Forelimb muscle (tissue), 1 donor: ENCODE data around the gene LAMC2. TPM values are rescaled to one million over a fixed set of nuclear protein-coding genes. Genes with fewer than 3 reads are reported as not detected.
A peak's percentile ranks its signal among the peaks of the same experiment; 100 is the strongest.

Experiments
- DNase-seq: peaks from one replicate; pipeline ENCODE4 v3.0.0-alpha.2; 2013; ENCODE audit warnings: low read depth
- polyA plus RNA-seq: library from polyadenylated mRNA; unstranded; fragments of 120-200 nt; gene quantifications from one replicate; pipeline ENCODE4 v1.2.1, GENCODE V29; 2013; ENCODE audit not compliant: insufficient read length

The LAMC2 gene
- polyA plus RNA-seq, 1 donor = 1.5 TPM

DNA sequence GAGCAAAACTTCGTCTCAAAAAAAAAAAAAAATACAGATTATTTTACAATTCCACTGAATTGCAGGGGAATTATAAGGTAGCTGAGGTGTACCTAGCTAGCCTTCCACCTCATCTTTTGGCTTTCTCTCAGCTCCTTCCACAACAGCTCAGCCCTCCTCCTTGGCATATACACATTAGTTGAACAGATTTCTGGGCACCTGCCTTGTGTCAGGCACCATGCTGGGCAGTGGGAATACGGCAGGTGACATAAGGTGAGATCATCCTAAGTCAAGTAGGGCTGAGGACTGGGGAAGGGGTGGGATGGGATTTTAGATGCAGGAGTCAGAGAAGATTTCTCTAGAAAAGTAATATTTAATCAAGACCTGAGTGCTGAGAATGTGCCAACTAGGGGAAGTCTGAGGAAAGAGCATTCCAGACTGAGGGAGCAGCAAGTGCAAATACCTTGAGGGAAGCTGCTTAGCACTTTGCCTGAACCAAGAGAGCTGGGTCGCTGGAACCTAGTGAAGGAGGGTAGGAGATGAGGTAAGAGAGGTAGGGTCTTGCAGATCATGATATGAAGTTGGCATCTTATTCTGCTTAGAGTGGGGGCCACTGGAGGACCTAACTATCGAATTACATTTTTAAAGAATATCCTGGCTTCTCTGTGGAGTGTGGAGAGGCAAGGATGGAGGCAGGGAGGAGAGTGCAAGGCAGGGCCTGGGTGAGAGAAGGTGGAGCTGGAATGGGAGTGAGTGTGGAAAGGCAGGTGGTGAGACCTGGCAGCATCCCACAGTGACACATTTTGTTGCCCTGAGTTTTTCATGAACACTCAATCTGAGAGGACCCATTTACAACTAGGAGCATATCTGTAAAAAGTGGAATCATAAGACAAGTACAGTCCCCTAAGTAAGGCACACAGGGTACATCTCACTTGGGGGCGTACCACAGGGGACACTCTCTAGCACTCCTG, 28.2 kb downstream of the LAMC2 start:
- DNase-seq = no peak

DNA sequence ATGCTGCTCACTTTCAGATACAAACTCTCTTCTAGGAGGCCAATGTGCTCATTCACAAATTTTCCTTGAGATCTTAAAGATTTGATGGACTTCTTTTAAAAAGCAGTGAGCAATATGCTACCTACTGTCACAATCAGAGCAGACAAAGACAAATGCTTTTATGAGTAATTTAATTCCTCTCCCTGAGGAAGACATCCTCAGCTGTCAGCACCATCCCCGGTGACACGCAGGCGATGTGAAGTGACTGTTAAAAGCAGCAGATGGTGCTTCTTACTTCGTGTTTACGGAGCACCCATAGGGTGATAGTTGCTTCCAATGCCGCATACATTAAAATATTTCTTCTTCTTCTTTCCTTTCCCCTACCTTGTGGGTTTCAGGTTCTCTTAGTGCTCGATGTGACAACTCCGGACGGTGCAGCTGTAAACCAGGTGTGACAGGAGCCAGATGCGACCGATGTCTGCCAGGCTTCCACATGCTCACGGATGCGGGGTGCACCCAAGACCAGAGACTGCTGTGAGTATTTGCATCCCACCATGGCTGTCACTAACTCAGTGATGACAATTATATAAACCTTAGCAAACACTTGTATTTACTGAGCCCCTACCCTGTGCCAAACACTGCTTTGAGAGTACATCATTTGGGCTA, 29.1 kb downstream of the LAMC2 start:
- no peak for DNase-seq

DNA sequence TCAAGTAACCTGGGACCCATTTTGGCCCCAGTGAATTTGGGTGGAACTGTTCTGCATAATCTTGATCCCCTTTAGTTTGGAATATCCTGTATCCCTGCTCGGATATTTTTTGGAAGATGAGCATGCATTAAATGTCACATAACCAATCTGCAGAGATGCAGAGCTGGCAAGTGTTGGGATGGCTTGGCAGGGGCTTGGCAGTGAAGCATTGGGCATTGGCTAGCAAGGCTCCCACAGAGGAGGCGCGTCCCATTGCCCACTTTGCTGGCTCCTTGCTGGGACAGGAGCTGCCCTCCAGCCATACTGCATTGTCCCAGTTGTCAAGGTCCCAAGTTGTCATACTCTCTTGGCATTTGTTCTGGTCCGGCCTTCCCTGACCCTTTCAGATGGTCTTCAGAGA, 29.9 kb downstream of the LAMC2 start:
- no peak for DNase-seq

DNA sequence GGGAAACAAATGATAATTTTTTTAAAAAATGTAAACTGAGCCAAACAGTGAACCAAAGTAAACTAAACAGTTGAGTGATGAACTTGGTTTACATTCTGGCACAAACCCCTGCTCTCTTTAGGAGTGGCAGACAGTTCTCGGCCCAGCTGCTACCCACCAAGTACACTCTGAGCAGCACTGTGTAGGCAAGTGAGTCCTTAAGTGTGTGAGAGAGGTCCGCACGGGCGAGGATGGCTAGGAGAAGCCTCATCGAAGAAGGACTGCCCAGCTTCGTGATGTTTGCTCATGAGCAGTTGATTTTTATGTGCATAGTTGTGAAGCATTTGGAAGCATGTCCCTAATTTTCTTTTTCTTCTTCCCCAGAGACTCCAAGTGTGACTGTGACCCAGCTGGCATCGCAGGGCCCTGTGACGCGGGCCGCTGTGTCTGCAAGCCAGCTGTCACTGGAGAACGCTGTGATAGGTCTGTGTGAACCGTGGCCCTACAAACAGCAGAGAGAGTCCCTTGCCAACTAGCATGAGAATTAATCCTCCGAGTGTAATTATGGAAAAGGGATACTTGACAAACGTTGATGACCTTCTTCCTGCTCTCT, 32.1 kb downstream of the LAMC2 start:
- DNase-seq = no peak

DNA sequence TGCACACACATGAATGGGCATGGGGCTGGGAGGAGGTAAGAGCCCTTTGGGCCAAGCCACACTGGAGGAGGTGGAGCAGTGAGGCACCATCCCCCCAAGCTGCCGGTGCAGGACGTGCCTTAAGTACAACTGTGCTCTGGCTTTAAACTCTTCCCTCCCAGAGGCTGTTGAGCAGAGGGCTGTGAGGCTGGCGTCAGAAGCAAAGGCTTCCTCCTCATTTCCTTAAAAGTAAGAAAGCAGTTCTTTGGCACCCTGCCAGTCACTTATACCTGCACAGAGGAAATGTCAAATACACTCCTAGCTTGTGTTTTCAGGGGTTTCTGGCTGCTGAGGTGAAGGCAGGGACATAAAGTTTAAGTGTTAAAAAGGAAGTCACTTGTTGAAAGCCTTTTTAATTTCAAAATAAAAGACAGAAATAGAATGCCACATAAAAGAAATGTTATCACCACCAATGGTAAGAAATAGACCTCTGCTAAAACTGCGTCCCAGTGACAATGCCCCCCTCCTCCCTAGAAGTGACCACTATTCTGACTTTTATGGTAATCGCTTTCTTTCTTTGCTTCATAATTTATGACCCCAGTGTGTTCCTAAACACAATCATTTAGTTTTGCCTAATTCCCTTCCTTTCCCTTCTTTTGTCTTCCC, 33.0 kb downstream of the LAMC2 start:
- DNase-seq = no peak

DNA sequence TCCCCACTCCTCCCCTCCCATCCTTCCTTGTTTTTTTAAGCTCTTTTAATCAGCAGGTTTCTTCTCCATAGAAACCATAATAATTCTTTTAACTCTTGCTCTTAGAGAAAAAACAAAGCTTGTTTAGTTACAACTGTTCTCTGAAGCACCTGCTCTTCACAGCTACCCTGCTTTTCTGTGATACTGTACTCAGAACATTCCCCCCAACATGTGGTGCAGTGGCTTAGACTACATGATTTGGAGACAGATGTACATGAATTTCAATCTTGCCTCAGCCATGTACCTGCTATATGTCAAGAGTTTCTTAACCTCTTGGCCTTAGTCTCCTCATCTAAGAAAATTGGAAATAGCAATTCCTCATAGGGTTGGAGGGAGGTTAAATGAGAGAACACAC, 33.5 kb downstream of the LAMC2 start:
- no peak for DNase-seq

DNA sequence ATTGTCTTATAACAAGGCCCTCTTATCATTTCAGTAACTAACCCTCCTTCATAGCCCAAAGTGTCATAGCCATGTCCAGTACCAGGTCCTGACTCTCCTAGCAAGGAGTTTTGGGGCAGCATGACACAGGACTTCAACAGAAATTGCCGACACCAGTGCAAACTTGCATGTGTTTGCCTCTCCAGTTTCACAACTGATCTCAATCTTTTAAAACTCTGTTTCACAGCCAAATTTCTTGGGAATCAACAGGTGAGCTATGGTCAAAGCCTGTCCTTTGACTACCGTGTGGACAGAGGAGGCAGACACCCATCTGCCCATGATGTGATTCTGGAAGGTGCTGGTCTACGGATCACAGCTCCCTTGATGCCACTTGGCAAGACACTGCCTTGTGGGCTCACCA, 36.8 kb downstream of the LAMC2 start:
- DNase-seq = no peak

DNA sequence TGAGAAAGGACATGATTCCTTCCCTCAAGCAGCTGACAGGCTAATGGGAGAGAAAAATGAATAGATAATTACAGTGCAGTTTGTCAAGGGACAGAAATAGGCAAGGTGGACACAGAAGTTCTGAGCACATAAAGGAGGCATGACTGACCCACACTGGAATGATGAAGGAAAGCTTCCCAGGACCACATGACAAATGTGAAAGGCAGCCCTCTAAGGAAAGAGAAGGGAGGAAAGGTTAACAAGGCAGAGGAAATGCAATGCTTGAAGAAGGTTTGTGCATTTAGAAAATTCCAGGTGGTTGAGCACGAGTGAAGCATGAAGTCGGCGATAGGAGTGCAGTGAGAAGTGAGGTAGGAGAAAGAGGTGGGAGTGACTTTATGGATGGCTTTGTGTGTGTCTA, 37.4 kb downstream of the LAMC2 start:
- no peak for DNase-seq

DNA sequence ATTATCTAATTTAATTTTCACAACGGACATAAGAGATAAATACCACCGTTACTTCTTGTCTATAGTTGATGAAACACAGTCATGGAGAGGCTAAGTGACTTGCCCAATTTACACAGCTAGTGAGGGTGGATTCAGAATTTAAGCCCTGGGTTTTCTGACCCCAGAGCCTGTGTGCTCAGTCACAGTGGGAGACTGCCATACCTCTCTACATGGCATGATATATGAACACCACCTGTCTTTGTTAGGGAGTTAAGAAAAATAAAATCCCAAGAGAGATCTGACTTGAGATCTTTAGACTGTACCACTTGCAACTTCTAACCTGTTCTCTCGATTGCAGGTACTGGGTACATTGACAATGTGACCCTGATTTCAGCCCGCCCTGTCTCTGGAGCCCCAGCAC, 40.3 kb downstream of the LAMC2 start:
- no peak for DNase-seq

DNA sequence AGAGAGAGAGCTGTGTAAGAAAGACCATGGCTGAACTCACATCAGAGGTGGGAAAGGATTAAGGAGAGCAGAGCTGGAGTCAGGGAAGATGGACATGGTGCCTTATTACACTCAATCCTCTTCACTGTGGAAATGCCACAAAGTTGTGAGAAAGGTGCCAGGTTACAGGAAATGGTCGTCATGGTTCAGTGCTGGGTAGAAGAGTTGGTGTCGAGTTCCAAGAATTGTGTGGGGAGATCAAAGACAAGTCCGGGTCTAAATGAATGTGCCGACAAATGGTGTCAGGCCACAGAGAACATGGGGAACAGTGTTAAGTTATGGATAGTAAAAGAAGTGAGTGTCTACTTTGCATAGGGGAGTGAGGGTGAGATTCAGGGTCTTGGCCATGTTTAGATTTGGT, 40.9 kb downstream of the LAMC2 start:
- no peak for DNase-seq

DNA sequence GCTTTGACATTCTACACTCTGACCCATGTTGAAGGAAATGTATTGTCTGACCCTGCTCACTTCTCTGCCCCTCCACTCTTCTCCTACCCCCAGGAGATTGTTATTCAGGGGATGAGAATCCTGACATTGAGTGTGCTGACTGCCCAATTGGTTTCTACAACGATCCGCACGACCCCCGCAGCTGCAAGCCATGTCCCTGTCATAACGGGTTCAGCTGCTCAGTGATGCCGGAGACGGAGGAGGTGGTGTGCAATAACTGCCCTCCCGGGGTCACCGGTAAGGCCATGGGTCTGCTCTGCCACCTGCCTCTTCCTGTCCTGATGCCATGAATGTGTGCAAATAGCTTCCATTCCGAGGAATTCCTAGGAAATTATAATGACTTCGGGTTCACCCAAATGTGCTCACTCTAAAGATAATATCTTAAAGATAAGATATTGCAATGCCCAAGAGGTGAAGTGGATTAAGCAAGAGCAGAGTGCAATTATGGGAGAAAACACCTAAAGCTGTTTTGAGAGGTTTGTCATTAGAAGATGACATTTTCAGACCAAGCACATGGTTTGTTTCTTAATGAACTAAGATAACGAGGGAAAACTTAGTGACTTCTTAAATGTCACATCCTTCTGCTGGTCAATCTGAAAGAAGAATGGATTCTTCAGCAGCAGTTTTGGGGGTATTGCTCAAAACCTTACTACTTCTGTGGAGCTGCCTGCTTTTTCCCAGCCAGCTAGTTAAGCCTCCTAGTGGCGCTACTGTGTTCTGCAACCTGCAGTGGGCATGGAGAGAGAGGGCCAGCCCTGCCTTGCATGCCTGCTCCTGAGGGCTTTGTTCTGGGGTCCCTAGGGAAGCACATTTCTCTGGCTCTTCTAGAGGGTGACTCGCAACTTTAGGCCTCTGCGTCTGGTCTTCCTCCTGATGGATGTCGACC, 41.6 kb downstream of the LAMC2 start:
- DNase-seq = no peak

DNA sequence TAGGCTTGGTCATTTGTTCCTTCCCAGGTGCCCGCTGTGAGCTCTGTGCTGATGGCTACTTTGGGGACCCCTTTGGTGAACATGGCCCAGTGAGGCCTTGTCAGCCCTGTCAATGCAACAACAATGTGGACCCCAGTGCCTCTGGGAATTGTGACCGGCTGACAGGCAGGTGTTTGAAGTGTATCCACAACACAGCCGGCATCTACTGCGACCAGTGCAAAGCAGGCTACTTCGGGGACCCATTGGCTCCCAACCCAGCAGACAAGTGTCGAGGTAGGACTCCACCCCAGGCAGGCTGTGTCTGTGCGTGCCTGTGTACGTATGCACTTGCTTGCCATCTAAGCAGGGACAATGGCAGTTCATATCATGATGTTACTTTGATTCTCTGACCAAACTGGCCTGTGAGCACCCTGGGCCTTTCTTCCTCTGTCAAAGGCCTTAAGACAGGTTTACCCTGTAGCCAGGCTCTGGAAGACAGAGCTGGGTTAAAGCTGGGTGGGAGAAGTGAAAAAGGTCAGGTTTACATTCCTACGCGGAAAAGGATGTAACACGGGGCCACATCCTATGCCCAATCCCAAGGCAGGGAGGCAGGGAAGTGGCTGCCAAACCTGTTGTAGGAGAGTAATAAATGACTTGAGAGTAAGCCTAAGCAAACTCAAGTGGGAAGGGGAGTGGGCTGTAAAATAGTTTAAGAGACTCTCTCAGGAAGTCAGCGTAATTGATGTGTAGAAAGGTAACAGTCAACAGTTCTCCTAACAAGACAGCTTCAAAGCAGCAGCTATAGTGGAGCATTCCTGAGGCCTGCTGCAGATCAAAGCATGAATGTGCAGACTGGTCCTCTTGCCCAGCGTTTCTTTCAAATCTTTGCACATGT, 42.5 kb downstream of the LAMC2 start:
- no peak for DNase-seq

DNA sequence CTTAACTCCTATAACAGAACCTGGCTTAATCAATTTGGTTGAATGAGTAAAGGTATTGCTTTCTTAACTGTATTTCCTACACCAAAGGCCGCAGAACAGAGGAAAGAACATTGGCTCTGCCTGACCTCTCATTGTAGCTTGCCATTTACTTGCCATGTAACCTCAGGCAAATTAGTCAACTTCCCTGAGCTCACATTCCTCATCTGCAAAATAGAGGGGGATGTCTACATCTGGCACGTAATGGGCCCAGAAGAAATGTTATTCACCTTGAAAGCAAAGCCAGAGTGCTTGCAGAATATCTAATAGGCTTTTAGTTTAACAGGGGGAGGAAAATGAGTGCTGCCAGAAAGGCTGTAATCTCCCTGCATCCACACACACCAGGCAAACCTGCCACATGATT, 44.3 kb downstream of the LAMC2 start:
- DNase-seq = no peak

DNA sequence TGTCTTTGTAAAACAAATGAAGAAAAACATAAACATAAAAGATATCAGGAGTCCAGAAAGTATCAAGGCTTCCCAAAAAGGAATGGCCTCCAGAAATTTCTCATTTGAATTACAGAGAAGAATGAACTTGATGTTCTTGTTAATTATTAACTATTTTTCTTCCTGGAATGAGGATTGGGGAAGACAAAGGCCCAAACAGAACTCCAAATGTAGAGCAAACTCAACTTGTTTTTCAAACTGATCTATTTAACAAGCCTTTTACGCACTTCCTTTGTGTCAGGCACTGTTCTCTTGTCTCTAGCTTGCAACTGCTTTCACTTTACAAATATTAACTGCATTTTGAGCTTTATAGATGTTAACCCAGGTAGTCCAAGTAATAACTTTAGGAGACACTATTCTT, 45.5 kb downstream of the LAMC2 start:
- no peak for DNase-seq

DNA sequence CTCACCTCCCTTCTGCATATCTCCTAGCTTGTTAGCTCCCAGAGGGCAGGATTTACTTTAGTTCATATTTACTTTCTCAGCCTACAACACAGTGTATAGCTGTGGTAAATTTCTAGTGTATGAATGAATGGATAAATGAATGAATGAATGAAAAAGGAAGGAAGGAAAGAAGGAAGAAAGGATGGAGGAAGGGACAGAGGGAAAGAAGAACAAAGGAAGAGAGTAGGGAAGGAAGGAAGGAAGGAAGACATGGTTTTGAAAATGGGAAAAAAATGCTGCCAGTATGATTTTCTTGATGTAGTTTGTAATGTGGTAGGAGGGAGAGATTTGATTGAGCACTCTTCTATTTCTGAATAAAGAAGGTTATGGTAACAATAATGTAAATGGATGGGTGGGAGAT, 47.0 kb downstream of the LAMC2 start:
- DNase-seq = no peak

DNA sequence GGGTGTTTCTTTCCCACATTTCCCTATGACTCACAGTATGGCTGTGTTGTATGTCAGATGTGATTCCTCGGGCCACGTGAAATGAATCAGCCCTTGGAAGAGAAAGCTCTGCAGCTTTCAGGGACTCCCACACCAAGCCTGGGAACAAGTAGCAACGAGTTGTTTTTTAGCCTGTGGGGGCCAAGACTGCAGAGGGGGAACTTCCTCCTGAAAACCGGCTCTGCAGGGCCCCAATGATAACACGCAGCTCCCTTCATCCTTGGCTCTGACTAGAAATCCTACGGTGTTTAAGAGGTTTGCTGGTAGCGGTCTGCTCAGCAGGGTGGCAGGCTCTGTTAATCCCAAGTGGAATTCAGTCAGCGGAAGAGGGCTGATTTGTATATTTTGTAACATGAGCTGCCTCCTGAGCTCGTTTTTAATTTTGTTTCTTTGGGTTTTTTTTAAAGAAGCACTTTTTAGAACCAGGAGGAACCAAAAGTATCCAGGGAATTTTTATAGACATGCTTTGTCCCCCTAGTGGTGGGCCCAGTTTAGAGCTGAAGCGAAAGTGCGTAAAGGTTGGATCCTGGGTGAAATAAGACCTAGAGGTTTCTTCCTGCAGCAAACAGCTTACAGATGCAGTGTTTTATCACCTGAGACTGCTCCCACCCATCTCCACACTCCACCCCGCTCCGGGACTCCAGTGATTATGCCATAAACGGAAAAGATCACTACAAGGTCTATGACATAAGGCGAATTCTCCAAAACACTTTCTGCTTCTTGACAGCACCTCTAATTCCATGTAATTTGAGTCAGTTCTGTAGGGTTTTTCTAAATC, 48.8 kb downstream of the LAMC2 start:
- peak; percentile 90 for DNase-seq

DNA sequence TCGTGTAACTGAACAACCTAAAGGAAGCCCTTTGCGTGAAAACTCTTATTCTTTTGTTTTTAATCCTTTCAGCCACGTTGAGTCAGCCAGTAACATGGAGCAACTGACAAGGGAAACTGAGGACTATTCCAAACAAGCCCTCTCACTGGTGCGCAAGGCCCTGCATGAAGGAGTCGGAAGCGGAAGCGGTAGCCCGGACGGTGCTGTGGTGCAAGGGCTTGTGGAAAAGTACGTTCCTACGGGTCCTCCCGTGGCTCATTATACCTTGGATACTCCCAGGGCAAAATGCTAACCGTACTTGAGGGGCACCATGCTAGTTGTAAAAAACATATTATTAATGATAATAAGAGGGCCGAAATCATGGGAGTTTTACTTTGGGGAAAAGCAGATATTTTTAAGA, 49.4 kb downstream of the LAMC2 start:
- no peak for DNase-seq

DNA sequence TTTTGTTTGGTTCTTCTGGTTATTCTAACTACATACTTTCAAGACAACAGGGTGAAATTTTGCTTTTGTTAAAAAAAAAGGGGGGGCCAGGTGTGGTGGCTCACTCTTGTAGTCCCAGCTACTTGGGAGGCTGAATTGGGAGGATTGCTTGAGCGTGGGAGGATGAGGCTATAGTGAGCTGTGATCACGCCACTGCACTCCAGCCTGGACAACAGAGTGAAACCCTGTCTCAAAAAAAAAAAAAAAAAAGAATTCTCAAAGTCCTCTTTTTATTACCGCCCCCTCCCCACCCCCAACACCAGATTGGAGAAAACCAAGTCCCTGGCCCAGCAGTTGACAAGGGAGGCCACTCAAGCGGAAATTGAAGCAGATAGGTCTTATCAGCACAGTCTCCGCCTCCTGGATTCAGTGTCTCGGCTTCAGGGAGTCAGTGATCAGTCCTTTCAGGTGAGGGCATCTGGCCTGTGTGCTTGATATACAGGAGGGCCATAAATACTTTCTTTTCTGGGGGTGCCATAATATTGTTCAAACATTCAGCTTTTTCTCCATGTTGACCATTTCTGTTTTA, 50.2 kb downstream of the LAMC2 start:
- DNase-seq = no peak

DNA sequence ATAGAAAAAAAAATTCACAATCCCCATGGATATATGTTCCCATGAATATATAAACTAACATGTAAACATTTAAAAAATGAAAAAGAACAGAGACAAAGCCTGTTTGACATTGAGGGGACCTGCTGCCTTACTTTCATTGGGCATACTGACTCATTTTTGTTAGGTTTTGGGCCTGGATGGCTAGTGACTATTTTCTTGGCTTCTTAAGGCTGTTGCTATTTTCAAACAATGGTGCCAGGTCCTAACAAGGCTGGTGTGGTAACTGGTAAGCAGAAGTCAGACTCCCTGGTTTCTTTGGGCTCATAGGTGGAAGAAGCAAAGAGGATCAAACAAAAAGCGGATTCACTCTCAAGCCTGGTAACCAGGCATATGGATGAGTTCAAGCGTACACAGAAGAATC, 51.0 kb downstream of the LAMC2 start:
- DNase-seq = no peak
